GM20000 (cell line): ENCODE data around the gene SIRPG.
"Not testable (repeated sequence)": the region's sequence is repeated elsewhere in the genome, so short reads cannot be mapped to it uniquely, and the experiment has no call there.

Experiments
- DNase-seq: peaks from one replicate; pipeline ENCODE4 v3.0.0; 2012; ENCODE audit warnings: low spot score
- TF ChIP-seq, protein P1 (sequence below): IDR thresholded peaks from 2 replicates; pipeline ENCODE4 v1.5.1; 2012; ENCODE audit warnings: mild to moderate bottlenecking, control low read depth; ENCODE audit errors: extremely low read depth, missing control alignments

SIRPG gene

DNA sequence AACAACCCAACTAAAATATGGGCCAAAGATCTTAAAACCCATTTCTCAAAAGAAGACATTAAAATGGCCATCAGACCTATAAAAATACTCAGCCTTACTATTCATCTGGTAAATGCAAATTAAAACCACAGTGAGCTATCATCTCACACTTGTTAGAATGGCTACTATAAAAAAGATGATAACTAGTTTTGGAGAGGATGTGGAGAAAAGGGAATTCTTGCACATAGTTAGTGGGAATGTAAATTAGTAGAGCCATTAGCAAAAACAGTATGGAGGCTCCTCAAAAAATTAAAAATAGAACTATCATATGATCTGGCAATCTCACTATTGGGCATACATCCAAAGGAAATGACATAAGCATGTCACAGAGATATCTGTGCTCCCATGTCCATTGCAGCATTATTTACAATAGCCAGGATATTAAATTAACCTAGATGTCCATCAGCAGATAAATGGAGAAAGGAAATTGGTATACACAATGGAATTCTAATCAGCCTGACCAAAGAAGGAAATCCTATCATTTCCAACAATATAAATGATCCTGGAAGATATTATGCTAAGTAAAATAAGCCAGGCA, 40.6 kb downstream of the SIRPG start:
- TF ChIP-seq, protein P1, sequence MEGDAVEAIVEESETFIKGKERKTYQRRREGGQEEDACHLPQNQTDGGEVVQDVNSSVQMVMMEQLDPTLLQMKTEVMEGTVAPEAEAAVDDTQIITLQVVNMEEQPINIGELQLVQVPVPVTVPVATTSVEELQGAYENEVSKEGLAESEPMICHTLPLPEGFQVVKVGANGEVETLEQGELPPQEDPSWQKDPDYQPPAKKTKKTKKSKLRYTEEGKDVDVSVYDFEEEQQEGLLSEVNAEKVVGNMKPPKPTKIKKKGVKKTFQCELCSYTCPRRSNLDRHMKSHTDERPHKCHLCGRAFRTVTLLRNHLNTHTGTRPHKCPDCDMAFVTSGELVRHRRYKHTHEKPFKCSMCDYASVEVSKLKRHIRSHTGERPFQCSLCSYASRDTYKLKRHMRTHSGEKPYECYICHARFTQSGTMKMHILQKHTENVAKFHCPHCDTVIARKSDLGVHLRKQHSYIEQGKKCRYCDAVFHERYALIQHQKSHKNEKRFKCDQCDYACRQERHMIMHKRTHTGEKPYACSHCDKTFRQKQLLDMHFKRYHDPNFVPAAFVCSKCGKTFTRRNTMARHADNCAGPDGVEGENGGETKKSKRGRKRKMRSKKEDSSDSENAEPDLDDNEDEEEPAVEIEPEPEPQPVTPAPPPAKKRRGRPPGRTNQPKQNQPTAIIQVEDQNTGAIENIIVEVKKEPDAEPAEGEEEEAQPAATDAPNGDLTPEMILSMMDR = no peak
- no peak for DNase-seq

DNA sequence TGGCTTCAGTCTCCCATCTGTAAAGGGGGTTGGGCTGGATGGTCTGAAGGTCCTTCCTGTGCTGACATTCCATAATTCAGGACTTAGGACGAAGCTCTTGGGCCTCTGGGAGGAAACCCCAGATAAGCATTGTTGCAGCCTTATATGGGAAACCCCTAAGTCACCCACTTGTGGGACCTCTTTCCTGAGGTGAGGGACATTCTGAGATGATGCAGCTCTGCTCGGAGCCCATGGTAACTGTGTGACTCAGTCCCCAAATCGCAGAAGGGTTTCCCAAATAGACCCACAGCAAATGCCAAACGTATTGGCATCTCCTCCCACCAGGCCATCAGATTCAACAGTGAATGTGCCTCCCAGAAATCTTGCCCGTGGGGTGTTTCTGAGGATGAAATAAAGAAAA, 47.2 kb downstream of the SIRPG start:
- not testable (repeated sequence) for DNase-seq

DNA sequence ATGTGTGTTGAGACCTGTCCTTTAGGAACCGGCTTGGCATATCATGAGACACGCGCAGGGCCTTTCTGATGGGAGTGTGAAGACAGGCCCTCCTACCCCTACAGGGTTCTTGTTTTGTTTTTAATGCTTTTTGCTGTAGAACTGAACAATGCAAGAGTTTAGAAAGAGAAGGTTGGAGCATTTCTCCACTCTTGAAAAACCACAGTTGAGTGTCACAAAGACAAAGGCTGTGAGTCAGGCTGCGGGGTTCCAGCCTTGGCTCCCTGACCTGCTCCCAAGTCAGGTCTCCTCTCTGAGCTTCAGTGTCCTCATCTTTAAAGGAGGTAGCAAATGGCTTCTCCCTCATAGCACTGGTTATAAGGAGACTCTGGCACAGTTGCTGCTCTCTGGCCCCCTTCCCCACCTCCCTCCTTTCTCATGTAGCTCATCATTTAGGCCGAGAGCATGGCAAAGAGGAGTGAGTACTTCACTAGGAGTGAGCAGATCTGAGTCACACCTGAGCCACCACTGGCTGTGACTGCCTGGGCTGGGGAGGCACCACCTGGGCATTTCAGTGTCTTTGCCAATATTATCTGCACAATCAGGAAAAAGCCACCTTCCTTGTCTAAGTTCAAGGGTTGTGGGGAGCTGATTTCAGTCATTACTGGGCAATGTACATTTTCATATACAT, 48.8 kb downstream of the SIRPG start:
- not testable (repeated sequence) for DNase-seq

DNA sequence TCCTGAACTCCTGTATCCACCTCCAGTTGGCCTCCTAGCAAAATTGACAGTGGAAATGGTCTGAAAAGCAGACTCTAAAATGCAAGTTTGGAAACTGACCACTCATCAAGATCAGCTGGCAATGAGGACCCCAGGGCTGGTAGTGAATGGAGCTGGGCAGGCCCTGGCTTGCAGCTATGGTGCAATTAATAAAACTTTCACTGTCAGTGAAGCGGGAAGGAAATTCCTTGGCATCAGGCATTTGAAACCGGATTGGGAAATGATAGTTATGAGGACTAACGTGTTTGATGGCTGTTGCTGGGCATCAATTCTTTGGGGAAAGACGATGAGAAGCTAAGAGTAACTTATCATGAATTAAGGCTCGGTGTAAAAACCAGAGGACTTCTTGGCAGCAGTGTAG, 56.8 kb downstream of the SIRPG start:
- DNase-seq = no peak
- TF ChIP-seq, protein P1 = no peak

DNA sequence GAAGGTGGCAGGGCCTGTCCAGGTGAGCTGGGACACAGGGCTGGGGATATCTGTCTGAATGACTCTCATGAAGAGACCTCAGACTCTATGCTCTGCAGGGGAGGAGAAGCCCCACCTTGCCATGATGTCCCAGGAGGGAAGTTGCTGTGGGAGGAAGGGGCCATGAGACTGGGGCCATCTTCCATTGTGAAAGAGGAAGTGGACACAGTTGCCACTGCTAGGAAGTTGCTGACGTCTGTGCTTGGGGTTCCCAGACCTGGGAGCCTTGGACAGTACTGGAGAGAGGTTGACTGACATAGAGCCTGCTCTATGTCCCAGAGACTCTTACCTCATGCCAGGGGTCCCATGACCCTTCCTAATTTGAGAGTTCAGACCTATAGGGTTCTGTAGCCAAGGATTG, 62.2 kb downstream of the SIRPG start:
- no peak for DNase-seq
- TF ChIP-seq, protein P1 = no peak

DNA sequence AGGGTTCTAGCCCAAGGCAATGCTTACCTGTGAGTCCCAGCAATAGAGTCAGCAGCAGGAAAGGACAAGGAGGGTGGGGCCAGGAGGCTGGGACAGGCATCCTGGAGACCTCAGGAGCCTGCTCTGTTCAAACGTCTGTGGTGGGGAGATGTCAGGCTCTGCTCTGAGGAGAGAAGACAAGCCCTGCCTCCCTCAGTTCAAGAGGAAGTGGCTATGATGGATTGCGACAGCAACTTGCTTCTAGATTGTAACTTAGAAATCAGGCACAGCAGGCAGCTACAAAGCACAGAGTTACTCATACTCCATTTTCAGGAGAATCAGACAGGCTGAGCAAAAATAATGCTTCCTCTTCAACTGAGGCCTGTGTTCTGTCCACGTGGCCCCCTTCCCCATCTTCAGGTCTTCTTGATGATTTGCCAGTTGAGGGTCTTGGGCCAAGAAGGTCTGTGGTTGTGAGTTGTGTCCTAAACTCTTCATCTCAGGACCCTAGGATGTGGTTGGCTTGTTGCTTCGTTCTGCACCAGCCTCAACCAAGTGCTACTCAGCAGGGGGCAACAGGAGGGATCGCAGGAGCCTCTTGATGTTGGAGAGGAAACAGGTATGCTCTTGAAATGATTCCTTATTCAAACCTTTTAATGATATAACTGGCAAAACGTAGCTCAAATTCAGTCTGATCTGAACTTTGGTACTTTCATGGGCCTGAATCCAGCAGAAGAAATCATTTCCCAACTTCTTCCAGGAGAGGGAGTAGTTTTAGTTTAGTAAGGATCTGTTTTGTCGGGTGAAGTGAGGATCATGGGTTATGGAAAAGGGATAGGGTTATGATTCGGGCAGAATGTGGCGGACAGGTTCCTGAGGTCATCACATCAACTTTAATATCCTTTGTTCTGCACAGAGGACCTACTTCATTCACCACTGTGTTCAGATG, 68.8 kb downstream of the SIRPG start:
- TF ChIP-seq, protein P1 = no peak
- DNase-seq = no peak

DNA sequence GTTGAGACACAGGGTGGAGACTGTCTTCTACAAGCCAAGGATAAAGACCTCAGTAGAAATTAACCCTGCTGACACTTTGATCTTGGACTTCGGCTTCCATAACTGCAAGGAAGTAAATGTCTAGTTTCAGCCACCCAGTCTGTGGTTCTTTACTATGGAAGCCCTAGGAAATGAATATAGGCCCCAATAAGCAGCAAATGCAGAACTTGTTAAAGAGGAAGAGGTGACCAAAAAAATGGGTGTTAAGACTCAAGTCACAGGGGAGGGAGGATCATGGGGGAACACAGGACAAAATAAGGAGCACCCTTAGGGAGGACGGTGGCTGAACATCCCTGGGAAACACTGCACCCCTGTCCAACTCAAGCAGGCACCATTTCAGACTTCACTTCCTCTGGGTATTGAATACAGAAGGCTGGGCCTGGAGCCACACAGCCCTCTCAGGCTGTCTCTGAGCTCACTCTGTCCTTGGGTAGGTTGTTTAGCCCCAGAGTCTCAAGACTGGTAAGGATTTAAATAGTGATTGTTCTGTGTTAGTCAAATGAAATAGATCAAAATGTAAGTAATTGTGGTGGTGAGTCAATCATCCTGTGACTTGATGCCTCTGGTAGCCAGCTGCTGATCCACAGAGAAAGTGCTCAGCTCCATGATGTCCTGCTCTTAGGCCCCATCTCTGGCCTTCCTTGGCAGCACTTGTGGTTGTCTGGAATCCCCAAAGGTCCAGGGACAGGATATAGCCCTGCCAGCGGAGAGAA, 69.6 kb downstream of the SIRPG start:
- no peak for DNase-seq
- TF ChIP-seq, protein P1 = no peak

DNA sequence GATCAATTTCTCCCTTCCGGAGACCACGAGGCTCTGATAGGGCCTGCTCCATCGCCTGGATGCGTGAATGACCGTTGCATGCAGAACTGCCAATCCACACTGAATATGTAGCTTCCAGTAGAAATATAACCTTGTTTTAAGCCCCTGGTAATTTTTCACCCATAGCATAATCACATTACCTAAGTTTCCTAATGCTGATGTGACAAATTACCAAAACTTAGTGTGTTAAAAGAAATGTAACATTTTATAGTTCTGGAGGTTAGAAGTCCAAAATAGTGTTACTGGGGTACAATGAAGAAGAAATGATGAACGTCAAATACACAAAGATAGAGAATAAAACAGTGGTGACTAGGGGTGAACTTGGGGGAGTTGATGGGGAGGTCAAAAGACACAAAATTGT, 78.1 kb downstream of the SIRPG start:
- TF ChIP-seq, protein P1 = no peak
- DNase-seq = no peak
